Loucy (cell line): Measurements from ENCODE around the gene ZCCHC14.

ENCODE experiments used
- H2AFZ ChIP-seq: fragments of 200-600 bp; sonication (generic); 2 replicates; pipeline ENCODE4 v1.6.0; 2016; ENCODE audit warnings: antibody characterized with exemption, mild to moderate bottlenecking, low read length, moderate library complexity
- H3F3A ChIP-seq: fragments of 200-600 bp; 2 replicates; pipeline ENCODE4 v1.6.0; 2016; ENCODE audit warnings: antibody characterized with exemption, low read depth, mild to moderate bottlenecking
- H3K27me3 ChIP-seq: fragments of 200-600 bp; sonication (generic); 2 replicates; pipeline ENCODE4 v1.6.1; 2014; ENCODE audit warnings: low read length, mild to moderate bottlenecking; ENCODE audit not compliant: insufficient read depth, poor library complexity, severe bottlenecking
- H3K36me3 ChIP-seq: fragments of 200-600 bp; sonication (generic); 2 replicates; pipeline ENCODE4 v1.6.1; 2016; ENCODE audit warnings: low read length; ENCODE audit not compliant: insufficient read depth
- H3K4me1 ChIP-seq: fragments of 200-600 bp; sonication (generic); 2 replicates; pipeline ENCODE4 v1.5.1; 2014; ENCODE audit warnings: low read length, mild to moderate bottlenecking; ENCODE audit not compliant: insufficient read depth, poor library complexity, severe bottlenecking
- H3K4me2 ChIP-seq: fragments of 200-600 bp; sonication (generic); 2 replicates; pipeline ENCODE4 v1.6.0; 2014; ENCODE audit warnings: antibody characterized with exemption, low read length, low read depth, mild to moderate bottlenecking; ENCODE audit not compliant: poor library complexity, severe bottlenecking
- H3K4me3 ChIP-seq: fragments of 200-600 bp; sonication (generic); 2 replicates; pipeline ENCODE4 v1.5.1; 2014; ENCODE audit warnings: low read length, mild to moderate bottlenecking, mixed read lengths; ENCODE audit not compliant: poor library complexity, severe bottlenecking
- H3K79me2 ChIP-seq: fragments of 200-600 bp; sonication (generic); 2 replicates; pipeline ENCODE4 v1.6.1; 2014; ENCODE audit warnings: low read length; ENCODE audit not compliant: insufficient read depth
- H3K9ac ChIP-seq: fragments of 200-600 bp; sonication (generic); 2 replicates; pipeline ENCODE4 v1.6.0; 2014; ENCODE audit warnings: mild to moderate bottlenecking, low read depth, low read length, moderate library complexity; ENCODE audit not compliant: poor library complexity, severe bottlenecking
- H3K9me2 ChIP-seq: fragments of 200-600 bp; sonication (generic); replicated peaks from 2 replicates; pipeline ENCODE4 v1.6.1; 2016; ENCODE audit warnings: low read depth, low read length, mixed read lengths
- H3K9me3 ChIP-seq: fragments of 200-600 bp; sonication (generic); 2 replicates; pipeline ENCODE4 v1.6.1; 2014; ENCODE audit warnings: mild to moderate bottlenecking, antibody characterized with exemption, low read length, low read depth; ENCODE audit not compliant: insufficient read depth
- H4K20me1 ChIP-seq: fragments of 200-600 bp; sonication (generic); 2 replicates; pipeline ENCODE4 v1.6.0; 2014; ENCODE audit warnings: antibody characterized with exemption, low read length, mild to moderate bottlenecking; ENCODE audit not compliant: insufficient read depth, poor library complexity, severe bottlenecking
- CTCF ChIP-seq: fragments of 200-600 bp; sonication (generic); conservative IDR thresholded peaks from 2 replicates; pipeline ENCODE4 v1.5.1; 2014; ENCODE audit warnings: mild to moderate bottlenecking, antibody characterized with exemption, low read length
- EZH2phosphoT487 ChIP-seq: fragments of 200-600 bp; IDR thresholded peaks from 2 replicates; pipeline ENCODE4 v1.6.1; 2018; ENCODE audit warnings: antibody characterized with exemption, mild to moderate bottlenecking, moderate library complexity, borderline replicate concordance

Gene ZCCHC14

DNA sequence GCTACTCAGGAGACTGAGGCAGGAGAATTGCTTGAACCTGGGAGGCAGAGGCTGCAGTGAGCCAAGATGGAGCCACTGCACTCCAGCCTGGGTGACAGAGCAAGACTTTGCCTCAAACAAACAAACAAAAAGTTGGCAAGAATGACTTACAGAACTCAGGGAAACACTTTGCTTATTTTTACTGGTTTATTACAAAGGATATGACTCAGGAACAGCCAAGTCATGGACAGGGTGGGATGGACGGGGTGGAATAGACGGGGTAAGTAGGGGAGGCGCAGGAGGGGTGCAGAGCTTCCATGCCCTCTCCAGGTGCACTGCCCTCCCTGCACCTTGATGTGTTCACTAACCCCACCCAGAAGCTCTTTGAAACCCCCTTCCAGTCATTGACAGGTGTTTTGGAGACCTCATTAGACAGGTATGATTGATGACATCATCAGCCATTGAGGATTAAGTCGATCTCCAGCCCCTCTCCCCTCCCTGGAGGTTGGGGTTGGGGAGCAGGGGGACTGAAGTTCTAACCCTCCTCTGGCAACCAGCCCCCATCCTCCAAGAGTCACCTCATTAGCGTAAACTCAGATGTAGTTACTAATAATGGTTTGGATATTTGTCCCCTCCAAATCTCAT lies 41.3 kb upstream of the ZCCHC14 start:
- Histone ChIP-seq H3K79me2 (no peaks in the 10 kb centered on the region), H3K4me3 (no peak overlapping the region), H4K20me1 (no peaks in the 10 kb centered on the region), H3K4me1 (no peaks in the 10 kb centered on the region), H3K9ac (no peak overlapping the region), H3K9me2 (no peaks in the 10 kb centered on the region), H2AFZ (no peak overlapping the region), H3K27me3 (no peaks in the 10 kb centered on the region), H3F3A (no peaks in the 10 kb centered on the region), H3K36me3 (no peaks in the 10 kb centered on the region), H3K4me2 (no peak overlapping the region), H3K9me3 (no peaks in the 10 kb centered on the region)
- no peak for TF ChIP-seq EZH2phosphoT487
- TF ChIP-seq CTCF: no peak

DNA sequence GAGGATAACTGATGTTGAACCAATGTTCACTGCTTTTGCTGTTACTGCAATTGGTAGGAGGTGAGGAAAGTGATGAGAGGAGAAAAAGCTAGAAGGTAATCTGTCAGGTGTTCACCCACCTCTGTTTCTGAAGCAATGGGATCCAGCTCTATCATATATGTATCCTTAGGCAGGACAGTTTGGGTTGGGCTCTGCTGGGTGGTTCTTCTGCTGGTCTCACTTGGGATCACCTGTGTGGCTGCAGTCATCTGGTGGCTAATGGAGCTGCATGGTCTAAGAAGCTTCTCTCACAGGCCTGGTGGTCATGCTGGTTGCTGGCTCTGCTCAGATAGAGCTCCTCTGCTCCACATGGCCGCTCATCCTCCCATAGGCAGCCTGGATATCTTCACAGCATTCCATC lies 40.2 kb upstream of the ZCCHC14 start:
- Histone ChIP-seq H4K20me1 (no peaks in the 10 kb centered on the region), H3K79me2 (no peaks in the 10 kb centered on the region), H2AFZ (no peak overlapping the region), H3K4me3 (no peak overlapping the region), H3K36me3 (no peaks in the 10 kb centered on the region), H3K9me2 (no peaks in the 10 kb centered on the region), H3K9ac (no peak overlapping the region), H3K27me3 (no peaks in the 10 kb centered on the region), H3F3A (no peaks in the 10 kb centered on the region), H3K4me2 (no peak overlapping the region), H3K4me1 (no peaks in the 10 kb centered on the region), H3K9me3 (no peaks in the 10 kb centered on the region)
- TF ChIP-seq EZH2phosphoT487 (no peak), CTCF (no peak)

- Histone ChIP-seq H3K27me3 (no peaks in the 10 kb centered on the region), H3K4me2 (no peak overlapping the region), H3F3A (no peaks in the 10 kb centered on the region), H3K4me3 (no peak overlapping the region), H2AFZ (no peak overlapping the region), H3K4me1 (no peaks in the 10 kb centered on the region), H3K9me3 (no peaks in the 10 kb centered on the region), H3K79me2 (no peaks in the 10 kb centered on the region), H4K20me1 (no peaks in the 10 kb centered on the region), H3K9ac (no peak overlapping the region), H3K36me3 (no peaks in the 10 kb centered on the region), H3K9me2 (no peaks in the 10 kb centered on the region)
- TF ChIP-seq CTCF (no peak), EZH2phosphoT487 (no peak)
Measured at GRCh38 chr16:87531418-87531817, 38.6 kb upstream of the ZCCHC14 start.
